Activated CD4-positive, alpha-beta T cell treated with anti-CD3 and anti-CD28 coated beads for 4 hours (primary cell): Measurements from ENCODE around the gene C20orf204.

Experiments
- DNase-seq, 2 donors: peaks; one replicate each; pipeline ENCODE4 v3.0.0-alpha.2; 2020

Gene C20orf204

DNA sequence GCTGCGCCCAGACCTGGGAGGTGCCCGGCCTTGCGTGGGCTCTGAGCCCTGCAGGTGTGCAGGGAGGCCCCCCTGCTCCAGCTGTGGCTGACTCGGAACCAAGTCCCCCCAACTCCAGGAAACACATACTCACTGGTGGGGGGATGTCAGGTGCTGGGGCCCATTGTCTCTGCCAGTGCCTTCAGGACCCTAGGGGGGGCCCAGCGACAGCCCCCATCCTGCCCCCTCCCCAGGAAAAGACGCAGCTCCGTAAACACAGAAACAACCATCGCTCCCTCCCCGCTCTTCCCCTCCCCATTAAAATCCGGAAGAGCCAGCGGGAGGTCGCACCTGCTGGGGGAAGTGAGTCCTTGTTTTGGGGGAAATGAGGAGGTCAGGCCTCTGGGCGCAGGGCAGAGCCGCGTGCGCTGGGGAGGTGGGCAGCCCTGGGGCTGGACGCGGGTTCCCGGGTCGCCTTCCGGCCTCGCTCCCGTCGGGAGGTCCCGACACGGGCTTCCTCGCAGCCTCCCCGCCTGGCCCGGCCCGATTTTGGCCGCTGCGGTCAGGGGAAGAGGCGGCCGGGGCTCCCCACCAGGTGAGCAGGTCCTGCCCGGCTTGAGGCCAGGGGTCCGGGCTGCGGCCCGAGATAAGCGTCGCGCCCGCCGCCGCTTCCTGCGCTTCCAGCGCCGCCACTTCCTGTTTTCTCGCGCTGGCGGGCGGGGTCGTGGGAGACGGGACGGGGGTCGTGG, 6.2 kb downstream of the C20orf204 start:
- no peak for DNase-seq

DNA sequence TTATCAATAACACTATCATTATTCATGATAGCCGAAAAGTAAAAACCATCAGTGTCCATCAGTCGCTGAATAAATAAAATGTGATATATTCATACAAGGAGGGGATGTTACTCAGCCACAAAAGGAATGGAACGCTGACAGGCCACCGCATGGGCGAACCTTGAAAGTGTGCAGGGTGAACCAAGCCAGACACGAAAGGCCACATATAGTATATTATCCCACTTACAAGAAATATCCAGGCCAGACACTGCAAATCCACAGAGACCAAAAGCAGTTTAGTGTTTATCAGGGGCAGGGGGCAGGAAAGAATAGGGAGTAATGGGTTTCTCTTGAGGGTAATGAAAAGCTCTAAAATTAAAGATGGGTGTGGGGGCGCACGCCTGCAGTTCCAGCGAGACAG, 7.8 kb downstream of the C20orf204 start:
- DNase-seq = no peak

DNA sequence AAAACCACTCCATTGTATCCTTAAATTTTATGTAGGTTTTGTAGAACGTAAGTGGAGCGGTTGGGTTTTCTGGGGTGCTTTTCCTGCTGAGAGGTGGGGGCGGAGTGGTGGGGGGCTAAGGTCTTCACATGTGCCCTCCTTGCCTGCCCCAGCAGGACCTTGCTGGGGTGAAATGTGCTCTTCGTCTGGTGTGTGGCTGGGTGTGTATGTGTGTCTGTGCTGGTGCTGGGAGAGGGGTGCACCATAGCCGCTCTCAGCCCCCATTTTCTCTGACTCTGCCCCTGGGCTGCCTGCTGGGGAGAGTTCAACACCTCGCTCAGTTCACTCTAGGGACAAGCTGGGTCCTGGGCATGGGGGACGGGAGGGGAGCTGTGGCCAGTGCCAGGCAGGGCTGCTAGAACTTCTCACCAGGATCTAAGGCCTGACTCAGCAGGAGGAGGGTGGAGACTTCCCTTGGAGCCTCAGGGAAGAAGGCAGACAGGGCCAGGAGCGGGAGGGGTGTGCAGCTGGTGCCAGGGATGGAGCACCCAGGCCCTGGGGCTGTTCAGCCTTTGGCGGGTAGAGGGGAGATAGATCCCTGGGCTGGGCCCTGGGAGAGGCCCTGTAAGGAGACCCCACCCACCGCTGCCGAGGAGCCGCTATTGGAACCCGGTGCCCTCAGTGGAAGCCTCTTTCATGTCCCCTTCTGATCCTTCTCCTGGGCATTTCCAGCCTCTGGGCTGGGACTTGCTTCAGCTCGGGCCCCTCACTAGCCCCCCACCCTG, 8.7 kb downstream of the C20orf204 start:
- DNase-seq = no peak

DNA sequence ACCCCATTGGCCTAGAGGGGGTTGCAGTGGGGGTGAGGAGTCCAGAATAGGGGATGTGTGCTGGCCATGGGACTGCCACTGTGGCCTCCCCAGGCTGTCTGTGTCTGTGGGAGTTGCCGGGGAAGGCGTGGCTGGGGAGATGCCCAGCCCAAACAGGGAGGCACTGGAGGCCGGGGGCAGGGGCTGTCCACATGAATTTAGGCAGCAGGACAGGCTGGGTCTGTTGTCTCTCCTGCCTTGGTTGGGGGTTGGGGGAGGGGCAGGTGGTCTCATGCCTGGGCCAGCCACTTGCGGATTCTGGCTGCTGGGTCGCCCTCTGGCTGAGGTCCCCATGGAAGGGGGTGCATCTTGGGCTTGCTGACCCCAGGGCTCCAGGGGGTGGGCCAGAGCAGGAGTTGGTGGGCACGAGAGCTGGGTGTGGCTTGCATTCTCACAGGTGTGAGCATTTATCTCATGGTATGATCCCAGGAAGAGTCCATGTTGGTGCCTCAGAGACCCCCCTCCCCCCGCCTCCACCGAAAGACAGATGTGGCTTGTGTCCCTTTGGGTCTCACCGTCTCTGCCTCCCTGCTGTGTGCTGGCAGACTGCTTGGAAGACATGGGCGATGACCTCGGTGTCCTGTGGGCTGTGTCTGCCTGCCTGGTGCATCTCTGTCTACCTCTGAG, 9.5 kb downstream of the C20orf204 start:
- no peak for DNase-seq

DNA sequence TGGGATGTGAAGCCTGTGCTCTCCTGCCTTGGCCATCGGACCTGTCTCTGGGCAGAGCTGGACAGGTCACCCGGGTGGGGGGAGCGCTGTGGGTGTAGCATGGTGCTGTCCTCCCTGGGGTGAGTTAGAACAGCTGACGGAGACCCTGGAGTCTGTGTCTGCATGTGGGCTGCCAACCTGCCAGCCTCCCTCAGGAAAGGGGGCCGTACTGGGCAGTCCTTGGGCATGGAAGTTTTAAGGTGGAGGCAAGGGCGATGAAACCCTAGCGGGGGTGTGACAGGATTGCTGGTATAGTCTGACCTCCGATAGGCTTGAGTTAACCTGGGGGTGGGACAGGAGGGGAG, 11.0 kb downstream of the C20orf204 start:
- DNase-seq = no peak

DNA sequence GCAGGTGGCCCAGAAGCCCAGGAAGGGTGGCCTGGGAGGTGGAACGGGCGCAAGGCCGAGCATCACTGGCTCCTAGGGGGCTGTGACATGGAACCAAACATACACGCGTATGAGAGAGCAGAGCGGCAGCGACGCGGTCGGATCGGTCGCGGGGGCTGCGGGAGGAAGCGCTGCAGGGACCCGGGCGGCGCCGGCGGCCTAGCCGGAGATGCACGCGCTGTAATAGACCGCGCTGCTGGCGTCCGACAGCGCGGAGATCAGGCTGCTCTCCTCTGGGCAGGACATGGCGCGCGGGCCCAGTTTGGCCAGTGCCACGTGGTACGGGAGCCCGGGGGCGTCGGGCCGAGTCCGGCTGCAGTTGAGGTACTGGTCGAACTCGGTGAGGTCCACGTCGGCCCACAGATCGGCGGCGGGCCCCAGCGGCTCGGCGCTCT, 12.0 kb downstream of the C20orf204 start:
- no peak for DNase-seq

DNA sequence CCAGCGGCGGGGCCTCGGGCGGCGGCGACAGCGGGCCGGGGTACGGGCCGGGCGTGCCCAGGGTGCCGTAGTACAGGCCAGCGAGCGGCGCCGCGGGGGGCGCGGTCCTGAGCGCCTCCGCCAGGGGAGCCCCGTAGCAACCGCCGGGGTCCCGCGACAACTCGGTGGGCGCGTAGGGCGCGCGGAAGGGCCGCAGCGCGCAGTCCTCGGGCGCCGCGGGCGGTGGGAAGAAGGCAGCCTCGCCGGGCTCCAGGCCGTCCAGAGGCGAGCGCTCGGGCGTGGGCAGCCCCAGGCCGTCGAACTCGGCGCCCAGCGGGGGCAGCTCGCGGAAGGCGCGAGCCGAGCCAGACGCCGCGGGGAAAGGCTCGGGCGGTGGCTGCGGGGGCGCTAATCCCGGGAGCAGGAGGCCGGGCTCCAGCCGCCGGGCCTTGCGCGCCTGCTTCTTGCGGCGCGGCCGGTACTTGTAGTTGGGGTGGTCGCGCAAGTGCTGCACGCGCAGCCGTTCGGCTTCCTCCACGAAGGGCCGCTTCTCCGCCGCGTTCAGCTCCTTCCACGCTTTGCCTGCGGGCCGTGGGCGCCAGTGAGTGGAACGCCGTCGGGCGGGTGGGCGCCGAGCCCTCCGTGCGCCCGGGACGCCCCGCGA, 12.5 kb downstream of the C20orf204 start:
- no peak for DNase-seq

DNA sequence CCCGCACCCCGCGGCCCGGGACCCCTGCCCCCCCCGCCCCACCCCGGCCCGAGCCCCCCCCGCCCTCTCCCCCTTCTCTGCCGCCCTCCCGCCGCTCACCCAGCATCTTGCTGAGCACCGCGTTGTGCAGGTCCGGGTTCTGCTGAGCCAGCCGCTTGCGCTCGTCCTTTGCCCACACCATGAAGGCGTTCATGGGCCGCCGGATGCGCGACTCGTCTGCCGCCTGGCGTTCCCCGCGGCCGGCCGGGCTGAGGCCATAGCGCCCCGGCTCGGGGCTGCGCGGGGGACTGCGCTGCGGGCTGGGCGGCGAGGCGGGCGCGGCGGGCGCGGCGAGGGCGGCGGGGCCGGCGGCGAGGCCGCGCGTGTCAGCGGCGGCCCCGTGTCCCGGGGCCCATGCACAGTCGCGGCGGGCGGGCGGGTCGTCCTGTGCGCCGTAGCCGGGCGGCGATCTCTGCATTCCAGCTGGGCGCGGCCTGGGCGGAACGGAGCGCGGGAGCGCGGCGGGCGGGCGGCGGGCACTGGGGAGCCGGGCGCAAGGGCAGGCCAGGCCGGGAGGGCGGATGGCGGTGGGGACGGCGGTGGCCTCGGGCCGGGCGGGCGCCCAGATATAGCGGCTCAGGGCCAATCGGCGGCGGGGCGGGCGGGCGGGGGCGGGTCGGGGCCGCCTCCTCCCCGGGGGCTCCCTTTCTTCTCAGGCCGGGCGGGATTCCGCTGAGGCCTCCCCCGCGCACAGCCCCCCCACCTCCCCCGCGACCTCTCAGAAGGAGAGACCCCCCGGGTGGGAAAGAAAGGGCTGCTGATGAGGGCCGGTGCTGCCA, 13.3 kb downstream of the C20orf204 start, which contains the start of gene SOX18:
SOX18 (minus strand) TSS at position 580 of the 818 bp plus-strand sequence; CDS start at position 457, 123 bp downstream.
- no peak for DNase-seq

DNA sequence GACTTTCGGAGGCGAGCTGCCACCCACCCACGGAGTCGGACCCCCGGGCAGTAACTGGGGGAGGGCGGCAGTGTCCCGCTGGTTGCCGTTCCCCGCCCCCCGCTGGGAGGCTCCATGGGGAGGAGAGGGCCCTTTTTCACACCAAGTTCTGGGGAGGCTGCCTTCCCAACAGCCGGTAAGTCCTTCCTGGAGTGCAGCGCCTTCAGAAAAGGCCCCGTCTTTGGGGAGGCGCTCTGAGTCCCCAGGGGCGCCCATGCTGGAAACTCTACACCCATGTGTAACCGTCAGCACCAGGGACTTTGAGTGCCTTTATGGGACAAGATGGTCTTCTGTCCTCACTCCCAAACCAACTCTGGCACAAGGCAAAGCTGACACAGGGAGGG, 13.9 kb downstream of the C20orf204 start:
- DNase-seq = no peak

DNA sequence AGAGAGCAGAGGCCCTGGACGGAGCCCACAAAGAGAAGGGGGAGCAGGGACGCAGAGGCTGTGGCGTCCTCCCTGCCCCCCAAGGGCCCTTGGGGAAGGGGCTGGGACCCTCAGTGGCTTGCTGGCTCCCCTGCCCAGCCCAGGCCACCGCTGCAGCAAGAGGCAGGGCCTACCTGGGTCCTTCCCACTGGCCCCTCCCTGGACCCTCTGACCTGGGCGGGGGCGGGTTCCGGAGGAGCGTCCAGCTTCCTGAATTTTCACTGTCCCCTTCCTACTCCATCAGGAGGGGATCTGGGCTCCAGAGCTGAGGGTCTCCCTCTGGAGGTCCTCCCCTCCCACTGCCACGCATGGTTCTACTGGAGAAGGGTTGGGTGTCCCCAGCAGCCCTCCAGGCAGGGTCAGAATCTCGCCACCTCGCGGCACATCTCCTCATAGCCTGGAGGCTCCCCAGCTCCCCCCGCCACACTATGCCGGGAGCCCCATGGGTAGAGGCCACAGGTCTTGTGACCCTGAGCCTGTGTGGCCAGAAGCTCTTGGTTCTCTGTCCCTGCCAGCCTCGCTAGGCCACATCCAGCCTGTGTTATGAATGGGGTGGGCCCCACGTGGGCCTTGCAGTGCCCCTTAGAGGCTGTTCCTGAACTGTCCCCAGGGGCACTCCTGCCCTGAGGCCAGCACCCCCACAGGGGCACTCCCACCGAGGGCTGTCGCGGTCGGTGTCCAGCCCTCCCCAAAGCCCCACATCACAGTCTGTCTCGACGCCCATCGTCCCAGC, 14.5 kb downstream of the C20orf204 start:
- DNase-seq = no peak

DNA sequence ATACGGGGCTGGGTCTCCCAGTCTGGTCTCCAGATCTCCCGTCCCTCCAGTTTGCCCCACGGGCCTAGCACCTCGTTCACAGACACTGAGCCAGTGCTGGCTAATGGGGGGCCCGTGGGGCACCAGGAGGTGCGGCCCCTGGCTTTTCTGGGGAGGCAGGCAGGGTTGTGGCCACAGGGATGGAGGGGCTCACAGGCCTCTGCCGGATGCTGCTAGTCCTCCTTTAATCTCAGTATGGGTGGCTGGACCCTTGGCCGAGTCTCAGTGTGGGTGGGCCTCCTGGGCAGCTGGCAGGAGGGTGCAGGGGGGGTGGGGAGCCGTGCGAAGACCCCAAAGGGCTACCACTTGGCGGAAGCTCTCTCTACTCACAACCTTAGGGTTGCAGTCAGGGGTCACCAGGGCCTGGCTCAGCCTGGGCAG, 15.1 kb downstream of the C20orf204 start:
- DNase-seq = no peak

DNA sequence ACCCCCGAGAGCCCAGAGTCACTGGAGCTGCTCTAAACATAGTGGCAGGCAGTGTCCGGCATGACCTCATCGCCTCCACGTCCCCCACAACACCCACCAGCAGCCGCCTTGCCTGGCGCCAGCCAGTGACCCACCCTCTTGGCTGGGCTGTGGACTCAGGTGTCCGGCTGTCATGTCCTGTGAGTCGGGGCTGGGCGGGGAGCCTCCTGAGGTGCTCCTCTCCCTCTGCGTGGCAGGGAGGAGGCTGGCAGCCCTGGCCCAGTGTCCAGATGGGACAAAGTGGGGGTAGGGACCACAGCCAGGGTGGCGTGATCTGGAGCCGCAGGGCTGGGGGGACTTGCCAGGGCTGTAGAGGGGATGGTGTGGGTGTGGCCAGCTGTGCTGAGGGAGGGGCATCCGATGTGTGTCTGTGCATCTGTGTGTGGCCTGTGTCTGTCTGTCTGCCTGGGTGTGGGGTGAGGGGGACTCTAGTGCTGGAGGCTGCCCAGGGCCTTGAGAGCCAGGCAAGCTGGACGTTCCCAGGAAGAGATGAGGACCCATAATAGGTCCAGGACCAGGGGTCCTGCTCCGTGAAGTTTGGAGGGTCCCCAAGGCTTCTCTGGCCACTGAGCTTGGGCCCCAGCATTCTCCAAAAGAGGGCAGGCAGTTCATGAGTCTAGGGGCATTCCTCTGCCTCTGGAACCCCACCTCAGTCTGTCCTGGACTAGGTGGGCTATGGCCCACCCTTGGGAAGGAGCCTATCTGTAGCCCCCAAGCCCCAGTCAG, 15.8 kb downstream of the C20orf204 start:
- no peak for DNase-seq

DNA sequence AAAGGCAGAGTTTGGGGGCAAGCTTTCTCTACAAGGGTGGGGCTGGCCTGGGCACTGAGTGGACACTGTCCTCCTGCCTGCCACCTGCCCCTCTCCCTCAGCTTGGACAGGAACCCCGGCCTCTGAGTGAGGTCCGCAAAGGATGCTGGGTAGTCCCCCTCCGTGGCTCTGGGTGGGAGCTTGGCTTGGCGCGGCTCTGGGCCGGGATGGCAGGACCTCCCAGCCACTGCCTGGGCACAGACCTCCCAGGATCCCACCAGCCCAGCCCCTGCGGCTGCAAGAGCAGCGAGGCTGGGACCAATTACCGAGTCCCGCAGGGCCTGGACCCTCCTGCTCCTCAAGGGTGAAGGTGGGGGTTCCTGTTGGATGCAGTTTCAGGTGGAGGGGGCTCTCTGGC, 16.3 kb downstream of the C20orf204 start:
- DNase-seq = no peak

DNA sequence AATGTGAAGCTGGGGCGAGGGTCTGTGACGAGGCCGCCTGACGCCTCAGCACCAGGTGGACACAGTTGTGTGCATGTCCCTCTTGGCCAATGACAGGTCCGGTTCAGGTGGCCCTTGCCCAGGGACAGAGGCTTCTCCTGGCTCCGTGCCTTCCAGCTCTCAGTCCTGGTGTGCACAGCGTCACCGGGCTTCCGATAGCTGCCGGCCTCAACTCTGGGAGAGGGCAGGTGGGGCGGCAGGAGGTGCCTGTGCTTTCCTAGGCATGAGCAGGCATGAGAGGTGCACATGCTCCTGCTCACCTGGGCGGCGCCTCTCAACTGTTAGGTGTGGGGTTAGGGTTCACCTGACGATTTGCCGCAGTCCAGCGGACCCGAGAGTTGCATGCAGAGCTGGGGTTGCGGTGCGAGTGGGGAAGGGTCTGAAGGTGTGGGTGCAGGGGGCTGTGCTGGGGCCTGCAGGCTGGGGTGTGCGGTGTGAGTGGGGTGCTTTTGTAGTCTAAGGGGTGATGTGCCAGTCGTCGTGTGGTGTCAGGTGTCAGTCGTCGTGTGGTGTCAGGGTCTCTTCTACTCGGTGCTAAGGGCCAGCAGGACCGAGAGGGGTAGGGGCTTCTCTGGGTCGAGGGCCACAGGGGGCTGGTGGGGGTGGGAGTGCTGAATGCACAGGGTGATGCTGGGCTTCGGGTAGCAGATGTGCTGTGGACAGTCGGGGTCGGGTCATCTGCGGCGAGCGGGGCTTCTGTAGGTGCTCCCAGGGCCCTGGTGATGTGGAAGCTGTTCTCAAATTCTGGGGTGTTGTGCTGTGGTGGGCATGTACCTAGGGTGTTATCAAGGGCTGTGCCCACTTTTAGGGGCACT, 17.2 kb downstream of the C20orf204 start:
- DNase-seq = no peak

DNA sequence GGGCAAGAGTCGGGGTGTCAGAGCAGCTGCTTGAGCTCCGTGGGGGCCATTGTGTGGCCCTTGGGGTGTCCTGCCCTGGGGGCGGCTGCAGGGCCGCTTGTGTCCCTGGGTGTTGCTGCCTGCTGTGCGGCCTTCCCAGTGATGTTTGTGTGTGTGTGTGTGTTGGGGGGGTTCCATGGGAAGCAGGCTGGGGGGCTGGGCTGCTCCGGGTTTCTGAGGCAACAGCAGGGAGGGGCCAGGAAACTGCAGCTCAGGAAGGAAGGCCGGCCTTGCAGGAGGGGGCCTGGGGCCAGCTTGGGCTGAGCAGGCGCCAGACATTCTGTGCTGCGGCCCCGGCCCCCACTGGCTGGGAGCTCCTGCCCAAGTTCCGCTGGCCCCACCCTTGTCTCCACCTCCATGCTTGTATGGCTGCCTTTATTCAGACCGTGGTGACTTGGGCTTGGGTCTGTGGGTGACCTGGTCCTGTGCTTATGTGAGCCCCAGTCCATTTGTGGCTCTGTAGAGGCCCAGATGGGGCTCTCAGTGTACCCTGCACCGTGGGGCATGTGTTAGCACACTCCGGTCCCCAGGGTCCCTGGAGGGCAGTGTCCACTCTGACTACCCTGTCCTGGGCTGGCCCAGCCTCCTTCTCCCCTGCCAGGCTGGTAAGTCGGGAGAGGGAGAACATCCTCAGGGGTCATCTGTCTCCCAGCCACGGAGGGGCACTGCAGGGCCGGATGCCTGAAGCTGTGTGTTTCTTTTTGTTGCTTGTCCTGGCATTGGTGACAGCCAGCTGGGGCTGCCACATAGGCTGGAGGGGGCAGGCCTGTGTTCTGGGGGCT, 18.1 kb downstream of the C20orf204 start:
- no peak for DNase-seq

DNA sequence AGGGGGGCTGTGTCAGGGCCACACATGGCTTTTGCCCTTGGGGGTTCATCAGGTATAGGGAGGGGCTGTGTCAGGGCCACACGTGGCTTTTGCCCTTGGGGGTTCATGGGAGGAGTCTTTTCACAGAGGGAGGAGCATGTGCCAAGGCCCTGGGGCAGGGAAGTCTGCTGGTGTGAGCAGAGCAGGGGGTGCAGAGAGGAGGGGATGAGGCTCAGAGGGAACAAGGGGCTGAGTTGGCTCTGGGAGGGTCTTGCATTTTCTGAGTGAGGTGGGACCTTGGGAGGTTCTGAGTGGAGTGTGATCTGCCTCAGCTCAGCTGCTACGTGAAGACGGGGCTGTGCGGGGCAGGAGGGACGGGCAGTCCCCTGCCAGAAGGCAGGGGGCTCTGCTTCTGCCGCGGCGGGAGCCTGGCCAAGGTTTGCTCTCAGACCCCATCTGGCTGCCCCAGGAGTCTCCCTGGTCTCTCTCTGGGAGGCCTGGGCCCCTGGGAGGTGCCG, 19.5 kb downstream of the C20orf204 start:
- DNase-seq = no peak

DNA sequence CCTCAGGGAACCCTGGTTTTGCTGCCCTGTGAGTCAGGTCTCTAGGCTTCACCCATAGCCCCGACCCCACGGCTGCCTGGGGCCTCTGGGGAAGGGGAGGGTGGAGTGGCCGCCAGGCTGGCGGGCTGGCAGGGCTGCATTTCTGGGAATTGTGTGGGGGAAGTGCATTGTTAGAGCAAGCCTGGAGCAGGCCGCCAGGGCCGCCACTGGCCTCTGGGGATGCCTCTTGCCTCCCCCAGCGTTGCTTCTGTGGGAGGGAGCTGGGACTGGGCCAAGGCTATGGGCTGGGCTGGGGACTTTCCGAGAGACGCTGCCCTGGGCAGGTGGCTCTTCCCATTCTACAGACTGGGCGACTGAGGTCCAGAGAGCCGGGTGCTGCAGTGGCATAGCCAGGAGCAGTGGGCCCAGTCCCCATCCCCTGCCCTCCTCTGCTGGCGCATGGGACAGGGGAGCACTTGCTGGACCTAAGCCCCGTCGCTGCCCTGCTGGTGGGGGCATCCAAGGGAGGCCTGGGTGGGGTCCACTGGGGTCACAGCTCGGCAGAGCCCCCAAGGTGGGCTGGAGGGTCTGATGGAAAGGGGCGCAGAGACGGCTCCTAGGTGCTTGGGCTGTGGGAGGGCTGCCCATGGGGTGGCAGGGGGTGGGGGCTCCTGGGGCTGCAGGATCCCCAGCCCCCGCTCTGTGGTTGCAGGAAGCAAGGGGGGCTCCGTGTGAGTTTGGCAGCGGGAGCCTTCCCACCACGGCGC, 20.1 kb downstream of the C20orf204 start:
- no peak for DNase-seq

DNA sequence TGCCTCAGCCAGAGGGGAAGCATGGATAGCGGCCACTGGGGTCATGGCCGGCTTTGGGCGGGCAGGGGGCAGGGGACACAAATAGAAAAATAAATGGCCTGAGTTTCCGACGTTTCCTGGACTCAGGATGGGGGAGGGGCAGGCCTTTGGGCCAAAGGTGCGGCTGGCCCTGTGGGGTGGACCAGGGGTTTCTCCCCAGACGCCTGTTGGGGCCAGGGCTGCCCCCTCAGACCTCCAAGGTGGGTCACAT, 20.6 kb downstream of the C20orf204 start:
- no peak for DNase-seq
